Measurements from ENCODE around the gene ZNF48.

ZNF48 gene

DNA sequence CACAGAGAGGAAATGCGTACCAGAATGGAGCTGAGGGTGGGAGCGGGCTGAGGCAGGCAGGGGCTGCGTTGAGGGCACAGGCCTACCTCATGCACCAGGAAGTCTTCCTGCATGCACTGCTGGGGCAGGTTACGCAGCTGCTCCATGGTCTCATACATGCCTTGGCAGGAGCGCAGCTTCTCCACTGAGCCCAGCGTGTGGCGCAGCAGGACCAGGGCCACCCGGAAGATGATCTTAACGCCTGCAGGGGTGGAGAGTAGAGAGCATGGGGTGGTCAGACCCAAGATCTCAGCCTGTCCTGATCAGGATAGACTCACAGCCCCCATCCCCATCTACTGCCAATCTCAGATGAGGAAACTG, 36.7 kb upstream of the ZNF48 start:
- DNase-seq (ENCODE audit: low read depth in 3 of 3, low spot score in 1 of 3) = no peak

GRCh38 chr16:30358990-30359870, 36.0 kb upstream of the ZNF48 start:
- DNase-seq (ENCODE audit: low read depth in 3 of 3, low spot score in 1 of 3) = no peak

- DNase-seq (ENCODE audit: low read depth in 3 of 3, low spot score in 1 of 3) = no peak
Observed at GRCh38 chr16:30359871-30360170, 35.4 kb upstream of the ZNF48 start.

GRCh38 chr16:30361180-30361579, 34.0 kb upstream of the ZNF48 start:
- no peak for DNase-seq (ENCODE audit: low read depth in 3 of 3, low spot score in 1 of 3)

DNA sequence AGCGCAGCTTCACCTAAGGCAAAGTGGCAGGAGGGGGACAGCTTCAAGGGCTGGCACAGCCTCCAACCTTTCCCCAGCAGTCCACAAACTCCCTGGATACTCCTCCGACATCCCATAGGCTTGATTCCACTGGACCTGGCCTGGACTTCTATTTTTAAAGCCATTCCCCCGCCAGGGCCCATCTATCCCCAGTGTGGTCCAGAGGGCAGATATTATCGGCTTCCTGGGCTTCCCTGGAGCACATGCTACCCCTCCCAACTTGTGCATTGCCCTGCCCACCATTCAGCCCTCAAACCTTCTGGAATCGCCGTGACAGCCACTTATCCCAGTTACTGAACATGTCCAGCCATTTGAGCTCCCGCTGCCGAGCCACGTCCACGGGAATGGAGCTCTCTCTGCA, 30.0 kb upstream of the ZNF48 start:
- no peak for DNase-seq (ENCODE audit: low read depth in 3 of 3, low spot score in 1 of 3)

DNA sequence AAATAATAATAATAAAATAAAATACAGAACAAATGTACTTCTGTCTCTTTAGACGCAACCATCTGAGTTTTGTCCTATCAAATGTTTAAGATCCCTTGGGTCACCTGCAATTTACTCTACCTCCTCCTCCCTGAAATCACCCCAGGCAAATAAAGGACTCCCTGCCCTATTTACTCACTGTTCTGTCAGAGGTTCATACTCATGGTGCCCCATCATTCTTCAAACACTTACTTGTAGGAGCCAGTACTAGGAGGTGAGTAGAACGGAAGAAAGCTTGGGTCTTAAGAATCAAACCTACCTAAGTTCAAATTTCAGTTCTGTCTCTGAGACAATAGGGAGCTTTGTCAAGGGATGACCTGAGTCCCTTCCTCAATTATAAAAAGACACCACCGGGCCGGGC, 28.7 kb upstream of the ZNF48 start:
- DNase-seq (ENCODE audit: low read depth in 3 of 3, low spot score in 1 of 3) = no peak

DNA sequence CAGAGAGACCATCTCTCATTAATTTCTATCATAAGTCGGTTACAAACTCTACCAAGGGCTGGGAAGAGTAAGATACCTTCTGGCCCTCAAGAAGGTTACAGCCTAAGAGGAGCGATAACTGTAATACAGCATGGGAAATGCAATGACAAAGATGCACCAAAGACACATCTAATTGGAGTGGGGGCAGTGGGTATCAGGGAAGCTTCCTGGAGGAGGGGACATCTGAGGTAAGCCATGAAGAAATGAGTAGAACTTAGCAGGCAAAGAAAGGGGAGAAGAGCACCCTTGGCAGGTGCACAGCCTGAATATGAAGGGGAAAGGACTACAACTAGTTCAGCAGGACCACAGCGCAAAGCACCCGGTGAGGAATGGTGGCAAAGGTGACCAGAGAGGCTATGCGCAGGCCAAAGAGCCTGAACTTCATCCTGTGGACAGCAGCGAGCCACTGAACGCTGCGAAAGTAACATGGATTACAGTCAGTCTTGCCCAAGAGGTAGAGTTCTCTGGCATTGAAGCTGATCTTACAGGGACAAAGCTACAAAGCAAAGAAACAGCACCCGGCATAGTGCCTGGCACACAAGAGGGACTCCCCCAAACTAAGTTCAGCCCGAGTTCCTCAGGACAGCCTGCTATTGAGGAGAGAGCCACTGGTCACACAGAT, 27.7 kb upstream of the ZNF48 start:
- no peak for DNase-seq (ENCODE audit: low read depth in 3 of 3, low spot score in 1 of 3)

- DNase-seq (ENCODE audit: low read depth in 3 of 3, low spot score in 1 of 3) = no peak
Observed at GRCh38 chr16:30368122-30368791, 27.0 kb upstream of the ZNF48 start.

- DNase-seq (ENCODE audit: low read depth in 3 of 3, low spot score in 1 of 3) = no peak
Observed at GRCh38 chr16:30368792-30369090, 26.5 kb upstream of the ZNF48 start.

DNA sequence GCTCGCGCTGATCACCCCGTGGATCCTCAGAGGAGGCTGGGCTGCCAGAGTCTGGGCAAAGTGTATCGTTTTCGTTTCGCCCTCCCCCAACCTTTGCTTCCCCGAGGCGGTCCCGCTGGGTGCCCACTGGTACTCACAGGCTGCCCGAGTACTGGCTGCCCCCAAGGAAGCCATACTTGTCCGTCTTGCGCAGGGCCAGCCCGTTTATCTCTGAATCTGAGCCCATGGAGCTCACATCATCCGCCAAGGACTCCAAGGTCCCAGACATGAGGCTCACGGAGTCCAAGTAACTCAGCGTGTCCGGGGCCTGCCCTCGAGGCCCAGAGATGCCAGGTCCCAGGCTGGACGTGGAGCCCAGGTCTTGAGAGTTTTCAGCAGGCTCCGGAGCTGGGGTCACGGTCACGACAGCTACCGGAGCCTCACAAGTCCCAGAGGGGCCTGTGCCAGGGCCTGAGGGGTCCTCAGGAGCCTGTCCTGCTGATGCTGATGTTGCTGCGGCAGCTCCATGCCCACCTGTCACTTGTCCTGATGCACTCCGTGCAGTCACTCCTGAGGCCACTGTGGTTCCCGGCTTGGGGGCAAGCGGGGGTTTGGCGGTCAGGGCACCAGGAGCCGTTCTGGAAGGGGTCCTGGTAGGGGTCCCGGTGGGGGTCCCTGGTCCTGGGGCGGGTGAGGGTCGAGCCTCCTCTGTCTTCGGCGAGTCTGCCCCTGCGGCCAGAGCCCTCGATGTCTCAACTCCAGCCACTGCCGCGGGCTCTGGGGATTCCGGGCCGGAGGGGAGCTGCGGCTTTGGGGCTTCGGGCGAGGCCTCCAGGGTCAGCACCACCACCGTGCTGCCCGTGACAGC, 25.9 kb upstream of the ZNF48 start:
- DNase-seq (ENCODE audit: low read depth in 3 of 3, low spot score in 1 of 3) = no peak

DNA sequence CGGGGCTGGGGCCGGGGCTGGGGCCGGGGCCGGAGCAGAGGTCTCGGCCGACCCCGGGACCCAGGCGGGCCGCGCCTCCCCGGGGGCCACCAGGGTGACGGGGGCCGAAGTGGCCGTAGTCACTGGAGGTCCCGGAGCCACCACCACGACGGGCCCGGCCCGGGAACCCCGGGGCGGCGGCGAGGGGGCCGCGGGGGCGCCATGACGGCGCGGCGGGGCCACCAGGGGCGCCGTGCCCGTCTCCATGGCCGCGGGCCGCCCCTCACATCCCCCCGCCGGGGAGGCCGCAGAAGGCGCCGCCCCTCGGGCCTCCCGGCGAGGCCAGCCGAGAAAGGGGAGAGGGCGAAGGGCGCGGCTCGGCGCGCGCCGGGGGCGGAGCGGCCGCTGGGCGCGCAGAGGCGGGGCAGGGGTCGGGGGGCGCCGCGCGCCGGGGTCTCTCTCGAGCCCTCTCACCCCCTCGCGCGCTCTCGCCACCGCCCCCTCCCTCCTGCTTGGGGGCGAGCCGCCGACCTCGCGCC, 25.2 kb upstream of the ZNF48 start:
- DNase-seq (ENCODE audit: low read depth in 3 of 3, low spot score in 1 of 3) = no peak

GRCh38 chr16:30370456-30371247, 24.6 kb upstream of the ZNF48 start, which contains the start of gene TBC1D10B:
TBC1D10B (minus strand) TSS chr16:30370494; CDS start chr16:30370183, 311 bp downstream.
- peak; percentile 91 to 99 (median 98) for DNase-seq (ENCODE audit: low read depth in 3 of 3, low spot score in 1 of 3)

DNA sequence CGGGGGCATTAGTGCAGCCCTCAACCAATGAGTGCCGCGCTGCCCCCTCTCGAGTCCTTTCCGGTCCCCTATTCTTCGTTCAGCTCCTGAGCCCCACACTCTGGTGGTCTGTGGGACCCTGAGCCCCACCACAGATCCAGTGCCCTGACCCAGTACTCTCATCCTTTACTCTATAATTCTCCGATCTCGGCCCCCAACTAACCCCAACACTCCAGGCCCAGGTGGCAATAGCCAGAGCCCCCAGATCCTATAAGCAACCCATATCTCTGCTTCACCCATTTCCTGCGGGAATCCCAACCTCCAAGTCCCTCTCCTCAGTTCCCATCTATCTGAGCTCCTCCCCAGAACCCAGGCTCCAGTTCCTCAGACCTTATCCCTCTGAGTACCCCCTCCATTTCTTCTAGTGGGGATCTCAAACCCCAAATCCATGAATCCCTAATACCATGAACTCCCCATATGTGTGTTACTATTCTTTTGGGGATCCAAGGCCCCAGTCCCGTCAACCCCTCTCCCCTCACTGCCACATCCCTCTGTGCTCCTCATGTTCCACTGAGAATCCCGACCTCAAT, 23.9 kb upstream of the ZNF48 start:
- DNase-seq (ENCODE audit: low read depth in 3 of 3, low spot score in 1 of 3) = no peak

DNA sequence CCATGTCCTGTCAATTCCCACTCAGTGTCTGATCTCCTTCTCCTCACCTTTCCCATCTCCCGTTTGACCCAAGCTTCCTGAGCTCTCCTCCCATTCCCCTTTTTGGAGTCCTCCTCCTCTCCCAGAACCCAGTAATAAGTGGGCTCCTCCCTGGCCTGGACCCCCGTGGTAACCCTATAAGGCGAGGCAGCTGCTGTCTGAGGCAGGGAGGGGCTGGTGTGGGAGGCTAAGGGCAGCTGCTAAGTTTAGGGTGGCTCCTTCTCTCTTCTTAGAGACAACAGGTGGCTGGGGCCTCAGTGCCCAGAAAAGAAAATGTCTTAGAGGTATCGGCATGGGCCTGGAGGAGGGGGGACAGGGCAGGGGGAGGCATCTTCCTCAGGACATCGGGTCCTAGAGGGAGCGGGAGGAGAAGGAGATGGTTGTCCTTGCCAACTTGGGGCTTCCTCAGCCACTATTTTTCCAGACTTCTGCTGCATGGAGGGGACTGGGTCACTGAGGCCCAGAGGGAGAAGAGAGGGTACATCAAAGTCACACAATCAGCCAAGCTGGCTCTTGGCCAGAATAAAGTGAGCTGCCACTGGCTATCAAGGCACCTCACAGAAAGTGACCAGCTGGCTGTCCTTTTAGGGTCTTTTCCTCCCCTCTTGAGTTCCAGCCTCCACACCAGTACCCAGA, 23.0 kb upstream of the ZNF48 start:
- no peak for DNase-seq (ENCODE audit: low read depth in 3 of 3, low spot score in 1 of 3)

- DNase-seq (ENCODE audit: low read depth in 3 of 3, low spot score in 1 of 3) = no peak
Observed at GRCh38 chr16:30372725-30373124, 22.5 kb upstream of the ZNF48 start.

- no peak for DNase-seq (ENCODE audit: low read depth in 3 of 3, low spot score in 1 of 3)
Observed at GRCh38 chr16:30374538-30374937, 20.7 kb upstream of the ZNF48 start, which contains the start of gene MYL11. MYL11 (plus strand) TSS chr16:30374802; CDS start chr16:30374858, 56 bp downstream.

DNA sequence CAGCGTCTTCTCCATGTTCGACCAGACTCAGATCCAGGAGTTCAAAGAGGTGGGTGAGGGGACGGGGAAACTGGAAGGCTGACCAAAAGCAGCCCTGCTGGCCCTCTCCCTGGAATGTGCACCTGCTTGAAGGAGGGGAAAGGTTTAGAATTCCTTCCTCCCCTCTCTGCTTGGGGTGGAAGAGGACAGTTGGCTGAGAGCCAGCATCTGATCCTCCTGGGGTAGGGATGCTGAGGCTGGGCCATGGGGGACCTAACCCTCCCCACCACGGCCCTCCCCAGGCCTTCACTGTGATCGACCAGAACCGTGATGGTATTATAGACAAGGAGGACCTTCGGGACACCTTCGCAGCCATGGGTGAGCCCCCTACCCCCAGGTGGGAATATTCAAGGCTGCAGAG, 19.4 kb upstream of the ZNF48 start:
- no peak for DNase-seq (ENCODE audit: low read depth in 3 of 3, low spot score in 1 of 3)

DNA sequence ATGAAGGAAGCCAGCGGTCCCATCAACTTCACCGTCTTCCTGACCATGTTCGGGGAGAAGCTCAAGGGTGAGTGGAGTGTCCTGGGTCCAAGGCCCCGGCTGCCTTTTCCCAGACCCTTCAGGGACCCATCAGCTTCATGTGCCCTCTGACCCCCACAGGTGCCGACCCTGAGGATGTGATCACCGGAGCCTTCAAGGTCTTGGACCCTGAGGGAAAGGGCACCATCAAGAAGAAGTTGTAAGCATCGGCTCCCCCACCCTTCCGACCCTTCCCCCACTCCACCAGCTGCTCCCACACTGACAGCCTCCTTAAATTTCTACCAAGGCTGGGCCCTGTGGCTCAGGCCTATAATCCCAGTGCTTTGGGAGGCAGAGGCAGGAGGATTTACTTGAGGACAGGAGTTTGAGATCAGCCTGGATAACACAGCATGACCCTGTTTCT, 18.7 kb upstream of the ZNF48 start:
- no peak for DNase-seq (ENCODE audit: low read depth in 3 of 3, low spot score in 1 of 3)

DNA sequence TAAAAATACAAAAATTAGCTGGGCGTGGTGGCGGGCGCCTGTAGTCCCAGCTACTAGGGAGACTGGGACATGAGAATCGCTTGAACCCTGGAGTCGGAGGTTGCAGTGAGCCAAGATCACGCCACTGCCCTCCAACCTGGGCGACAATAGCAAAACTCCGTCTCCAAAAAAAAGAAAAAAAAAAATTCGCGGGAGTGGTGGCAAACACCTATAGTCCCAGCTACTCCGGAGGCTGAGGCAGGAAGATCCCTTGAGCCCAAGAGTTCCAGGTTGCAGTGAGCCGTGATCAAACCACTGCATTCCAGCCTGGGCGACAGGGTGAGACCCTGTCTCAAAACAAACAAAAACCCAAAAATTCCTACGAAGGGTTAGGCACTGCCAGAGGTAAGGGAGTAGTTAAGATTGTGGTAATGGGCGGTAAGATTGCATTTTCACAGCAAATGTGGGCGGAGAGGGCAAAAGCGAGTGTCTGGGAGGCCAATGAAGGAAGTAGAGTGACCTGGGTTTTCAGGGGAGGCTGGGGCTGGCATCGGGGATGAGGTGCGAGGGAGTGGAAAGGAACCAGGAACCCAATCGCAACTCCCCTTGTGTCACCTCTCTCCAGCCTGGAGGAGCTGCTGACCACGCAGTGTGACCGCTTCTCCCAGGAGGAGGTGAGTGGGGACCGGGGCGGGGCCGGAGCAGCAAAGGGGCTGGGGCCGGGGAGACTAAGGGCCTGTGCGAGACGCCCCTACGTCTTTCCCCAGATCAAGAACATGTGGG, 18.0 kb upstream of the ZNF48 start:
- DNase-seq (ENCODE audit: low read depth in 3 of 3, low spot score in 1 of 3) = no peak

All from stimulated activated CD4-positive, alpha-beta T cell treated with anti-CD3 and anti-CD28 coated beads, TNF-alpha, amount 100 ng/mL, for 1 hour (primary cell).